Breast epithelium (tissue), 4 donors: ENCODE measurements around the gene ATL2. TPM values are rescaled to one million over a fixed set of nuclear protein-coding genes. Genes with fewer than 3 reads are reported as not detected.

Source experiments
- DNase-seq, 2 donors: peaks; one replicate each; pipeline ENCODE4 v3.0.0-alpha.2; 2019; ENCODE audit warnings: low spot score in 2 of 2
- H3K27ac ChIP-seq, 2 donors: fragments of 200-600 bp; sonication (generic) in 1 of 2; one replicate each; pipeline ENCODE4 v1.5.1; 2016 to 2019; ENCODE audit warnings: mild to moderate bottlenecking in 1 of 2
- H3K27me3 ChIP-seq, 2 donors: fragments of 200-600 bp; sonication (generic) in 1 of 2; one replicate each; pipeline versions ENCODE4 v1.5.1 to v1.6.0; 2017 to 2019; ENCODE audit warnings: control low read depth in 1 of 2, mild to moderate bottlenecking in 1 of 2
- H3K36me3 ChIP-seq: fragments of 200-600 bp; one replicate; pipeline ENCODE4 v1.5.1; 2019
- H3K4me1 ChIP-seq, 2 donors: fragments of 200-600 bp; sonication (generic); one replicate each; pipeline ENCODE4 v1.5.1; 2016 to 2019; ENCODE audit warnings: control low read depth in 1 of 2
- H3K4me3 ChIP-seq, 3 donors: fragments of 200-600 bp; sonication (generic); 1 replicate in 2 of 3; 2 replicates in 1 of 3; pipeline ENCODE4 v1.5.1; 2016 to 2019; ENCODE audit warnings: mild to moderate bottlenecking in 3 of 3, moderate library complexity in 2 of 3
- H3K9me3 ChIP-seq, 2 donors: fragments of 200-600 bp; sonication (generic) in 1 of 2; one replicate each; pipeline ENCODE4 v1.5.1; 2016 to 2019; ENCODE audit warnings: control low read depth in 1 of 2
- POLR2A ChIP-seq: fragments of 450-650 bp; IDR thresholded peaks from one replicate; pipeline ENCODE4 v1.6.1; 2016; ENCODE audit warnings: antibody characterized with exemption, mild to moderate bottlenecking, moderate library complexity
- POLR2AphosphoS5 ChIP-seq, 3 donors: sonication (generic); formaldehyde crosslinking; IDR thresholded peaks; one replicate each; pipeline ENCODE4 v1.6.1; 2017; ENCODE audit warnings: antibody characterized with exemption in 3 of 3
- intact Hi-C: fragments of 100-400 bp; cut with DNase I; formaldehyde crosslinking; loops from one replicate; pipeline ENCODE4 v1.15.1; 2023; ENCODE audit warnings: low total_unique reads
- total RNA-seq, 3 donors: library from RNA; depleted of rRNA; stranded (reverse); fragments of >200 nt; gene quantifications; one replicate each; pipeline ENCODE4 v1.1.0, GENCODE V29; 2016
- TF ChIP-seq, protein P1 (sequence below), 3 donors: fragments of 450-650 bp; IDR thresholded peaks; one replicate each; pipeline ENCODE4 v1.5.1; 2016 to 2017; ENCODE audit warnings: antibody characterized with exemption in 3 of 3, mild to moderate bottlenecking in 3 of 3, moderate library complexity in 3 of 3

Gene ATL2
- total RNA-seq, 3 donors from 2014 or later: 66.4 to 179 (median 159) TPM

DNA sequence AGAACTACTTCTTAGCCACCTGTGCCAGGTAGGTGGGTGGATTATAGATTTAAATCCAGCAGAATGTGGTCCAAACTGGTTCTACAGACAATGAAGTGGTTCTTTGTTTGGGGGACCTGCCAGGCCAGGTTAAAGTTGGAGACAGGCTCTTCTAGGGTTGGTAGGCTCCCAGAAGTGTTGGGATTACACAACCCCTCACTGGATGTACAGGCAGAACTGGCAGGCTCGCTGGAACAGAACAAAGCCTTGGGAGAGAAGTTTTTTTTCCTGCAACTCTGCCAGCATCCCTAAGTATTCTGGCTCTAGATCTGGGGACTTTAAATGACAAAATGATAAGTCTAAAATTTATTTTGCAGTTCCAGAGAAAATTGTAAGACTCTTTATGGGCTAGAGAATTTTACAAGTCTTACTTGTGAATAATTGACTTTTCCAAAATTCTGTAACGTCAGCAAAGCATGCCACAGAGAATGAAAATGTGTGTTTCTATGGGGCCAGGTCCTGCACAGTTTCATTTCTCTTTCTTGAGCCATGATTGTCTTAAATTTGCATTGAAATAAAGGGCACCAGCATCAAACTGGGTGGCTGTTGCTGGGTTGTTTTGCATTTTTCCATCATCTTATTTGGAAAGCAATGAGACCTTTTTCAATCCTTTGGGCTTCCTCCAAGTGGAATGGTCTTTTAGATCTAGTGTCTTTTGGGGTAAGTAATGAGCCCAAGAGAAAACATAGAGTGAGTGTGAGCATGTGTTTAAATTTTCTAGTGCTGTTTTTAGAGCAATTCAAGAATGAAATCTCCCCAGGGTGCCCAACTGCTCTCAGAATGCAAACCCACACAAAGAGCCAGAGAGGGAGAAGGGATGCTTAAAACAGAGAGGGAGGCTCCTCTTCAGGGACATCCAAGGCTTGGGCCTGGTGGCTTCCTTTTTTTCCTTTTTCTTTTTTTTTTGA is 32.4 kb upstream of the ATL2 start:
- Histone ChIP-seq H3K4me3 (no peak overlapping the region), H3K27me3 (no peaks in the 10 kb centered on the region), H3K4me1 (peaks cover 0 to 11% of the 10 kb centered on the region in 2 donors), H3K36me3 (no peaks in the 10 kb centered on the region), H3K9me3 (peaks cover 5 to 13% of the 10 kb centered on the region in 2 donors), H3K27ac (peak overlapping the region; percentile 79 to 93)
- DNase-seq: peak in 1 of 2 donors; percentile 95
- intact Hi-C loops: no loop called here
- TF ChIP-seq POLR2AphosphoS5 (IDR thresholded peaks at IDR 0.05): peak in 2 of 3 donors; percentile 22 to 38
- TF ChIP-seq, protein P1, sequence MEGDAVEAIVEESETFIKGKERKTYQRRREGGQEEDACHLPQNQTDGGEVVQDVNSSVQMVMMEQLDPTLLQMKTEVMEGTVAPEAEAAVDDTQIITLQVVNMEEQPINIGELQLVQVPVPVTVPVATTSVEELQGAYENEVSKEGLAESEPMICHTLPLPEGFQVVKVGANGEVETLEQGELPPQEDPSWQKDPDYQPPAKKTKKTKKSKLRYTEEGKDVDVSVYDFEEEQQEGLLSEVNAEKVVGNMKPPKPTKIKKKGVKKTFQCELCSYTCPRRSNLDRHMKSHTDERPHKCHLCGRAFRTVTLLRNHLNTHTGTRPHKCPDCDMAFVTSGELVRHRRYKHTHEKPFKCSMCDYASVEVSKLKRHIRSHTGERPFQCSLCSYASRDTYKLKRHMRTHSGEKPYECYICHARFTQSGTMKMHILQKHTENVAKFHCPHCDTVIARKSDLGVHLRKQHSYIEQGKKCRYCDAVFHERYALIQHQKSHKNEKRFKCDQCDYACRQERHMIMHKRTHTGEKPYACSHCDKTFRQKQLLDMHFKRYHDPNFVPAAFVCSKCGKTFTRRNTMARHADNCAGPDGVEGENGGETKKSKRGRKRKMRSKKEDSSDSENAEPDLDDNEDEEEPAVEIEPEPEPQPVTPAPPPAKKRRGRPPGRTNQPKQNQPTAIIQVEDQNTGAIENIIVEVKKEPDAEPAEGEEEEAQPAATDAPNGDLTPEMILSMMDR (IDR thresholded peaks at IDR 0.05): no peak

DNA sequence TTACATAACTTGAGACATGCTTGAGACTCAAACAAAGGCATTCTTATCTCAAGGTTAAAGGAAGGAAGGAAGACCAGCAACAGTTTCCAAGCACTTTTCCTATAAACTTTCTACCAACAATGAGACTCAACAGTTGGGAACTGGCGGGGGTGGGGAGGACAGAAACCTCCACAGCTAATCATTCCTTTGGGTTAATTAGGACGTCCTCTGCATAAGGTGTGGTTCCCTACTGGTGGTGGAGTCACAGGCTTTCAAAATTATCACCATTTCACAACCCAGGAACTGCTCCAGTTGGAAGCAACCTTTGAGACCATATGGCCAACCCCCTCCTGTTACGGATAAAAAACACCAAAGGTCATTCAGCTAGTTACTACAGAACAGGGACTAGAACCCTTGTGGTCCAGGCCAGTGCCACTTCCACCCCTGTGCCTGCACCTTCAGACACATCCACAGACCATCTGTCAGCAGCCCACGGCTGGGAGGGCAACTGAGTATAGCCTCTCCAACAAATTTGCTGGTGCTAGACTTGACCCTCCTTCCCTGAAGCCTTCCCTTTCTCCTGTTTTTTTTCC is 30.1 kb upstream of the ATL2 start:
- intact Hi-C loops: no loop called here
- TF ChIP-seq POLR2AphosphoS5 (IDR thresholded peaks at IDR 0.05) (no peak), POLR2A (no peak)
- TF ChIP-seq, protein P1 (IDR thresholded peaks at IDR 0.05): no peak
- DNase-seq: peak in 1 of 2 donors; percentile 44
- peaks cover 0 to 2% of the 10 kb centered on the region in 2 donors for H3K9me3 ChIP-seq
- H3K4me1 ChIP-seq: peaks cover 0 to 11% of the 10 kb centered on the region in 2 donors
- H3K27me3 ChIP-seq: no peaks in the 10 kb centered on the region
- no peaks in the 10 kb centered on the region for H3K36me3 ChIP-seq
- H3K27ac ChIP-seq: peak overlapping the region; percentile 87 to 93
- H3K4me3 ChIP-seq: no peak overlapping the region

DNA sequence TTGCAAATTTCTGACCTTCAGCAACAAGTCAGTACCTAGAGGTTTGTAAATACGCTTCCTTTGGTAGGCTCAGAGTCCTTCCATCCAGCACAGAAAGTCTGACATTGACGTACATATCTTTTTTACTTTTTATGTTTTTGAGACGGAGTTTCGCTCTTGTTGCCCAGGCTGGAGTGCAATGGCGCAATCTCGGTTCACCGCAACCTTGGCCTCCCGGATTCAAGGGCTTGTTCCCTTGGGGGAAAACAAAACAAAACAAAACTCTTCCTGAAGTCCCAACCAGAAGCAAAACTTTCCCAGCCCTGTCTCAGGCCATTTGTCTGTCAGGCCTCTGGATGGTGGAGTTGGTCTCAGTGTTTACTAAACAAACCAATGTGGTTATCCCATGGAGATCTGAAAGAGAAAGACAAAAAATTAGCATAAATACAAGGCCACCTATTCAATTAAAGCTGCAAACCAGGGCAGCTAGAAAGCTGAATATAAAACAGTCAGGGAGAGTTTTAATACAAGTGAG is 29.6 kb upstream of the ATL2 start:
- peaks cover 0 to 11% of the 10 kb centered on the region in 2 donors for H3K4me1 ChIP-seq
- peak in 1 of 2 donors; percentile 74 for DNase-seq
- H3K4me3 ChIP-seq: peak overlapping the region in 1 of 3 donors; percentile 2
- H3K9me3 ChIP-seq: no peaks in the 10 kb centered on the region
- H3K27me3 ChIP-seq: no peaks in the 10 kb centered on the region
- intact Hi-C loops: no loop called here
- H3K27ac ChIP-seq: peak overlapping the region; percentile 87 to 93
- no peaks in the 10 kb centered on the region for H3K36me3 ChIP-seq
- TF ChIP-seq POLR2A (no peak), POLR2AphosphoS5 (IDR thresholded peaks at IDR 0.05) (peak in 2 of 3 donors; percentile 25 to 41)
- TF ChIP-seq, protein P1 (IDR thresholded peaks at IDR 0.05): no peak

DNA sequence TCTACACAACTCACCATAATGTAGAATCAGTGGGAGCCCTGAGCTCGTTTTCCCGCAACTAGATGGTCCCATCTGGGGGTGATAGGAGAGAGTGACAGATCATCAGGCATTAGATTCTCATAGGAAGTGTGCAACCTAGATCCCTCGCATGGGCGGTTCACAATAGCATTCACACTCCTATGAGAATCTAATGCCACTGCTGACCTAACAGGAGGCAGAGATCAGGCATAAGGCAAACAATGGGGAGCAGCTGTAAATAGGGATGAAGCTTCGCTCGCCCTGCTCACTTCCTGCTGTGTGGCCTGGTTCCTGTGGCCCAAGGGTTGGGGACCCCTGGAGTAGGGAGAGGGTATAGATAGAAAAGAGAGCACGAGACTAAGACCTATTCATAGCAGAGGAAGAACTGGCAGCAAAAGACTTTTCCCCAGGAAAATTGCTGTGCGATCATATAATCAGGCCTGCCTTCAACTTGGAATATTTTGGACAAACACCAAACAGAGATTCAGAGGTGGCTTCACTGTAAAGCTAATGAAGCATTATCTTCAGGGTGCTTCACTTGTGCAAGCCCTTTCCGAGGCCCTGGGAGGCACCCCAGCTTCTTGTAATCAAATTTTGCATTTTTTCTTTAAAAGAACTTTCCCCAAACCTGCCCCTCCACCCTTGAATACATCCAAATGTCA is 29.0 kb upstream of the ATL2 start:
- intact Hi-C loops: no loop called here
- Histone ChIP-seq H3K9me3 (no peaks in the 10 kb centered on the region), H3K4me1 (peaks cover 0 to 11% of the 10 kb centered on the region in 2 donors), H3K36me3 (no peaks in the 10 kb centered on the region), H3K27ac (peak overlapping the region; percentile 87 to 93), H3K4me3 (peak overlapping the region in 1 of 3 donors; percentile 2), H3K27me3 (no peaks in the 10 kb centered on the region)
- TF ChIP-seq, protein P1 (IDR thresholded peaks at IDR 0.05): no peak
- TF ChIP-seq POLR2A (no peak), POLR2AphosphoS5 (IDR thresholded peaks at IDR 0.05) (no peak)
- no peak for DNase-seq
